Measurements from ENCODE around the gene RBM4. TPM values are rescaled to one million over a fixed set of nuclear protein-coding genes. Genes with fewer than 3 reads are reported as not detected.

RBM4 gene
- 123 and 130 TPM in 2 replicates for total RNA-seq

GRCh38 chr11:66638177-66639065 lies at the start of gene RBM4:
Gene RBM4 (plus strand): TSS chr11:66638703. CDS start chr11:66639712, 1,009 bp downstream.

GRCh38 chr11:66592457-66593302 lies 45.8 kb upstream of the RBM4 start, which contains the start of the genes CCDC87 and CCS:
Gene CCDC87 (minus strand): TSS chr11:66593063. CDS start chr11:66593015, 48 bp downstream.
Gene CCS (plus strand): TSS chr11:66593185. CDS start chr11:66593262, 77 bp downstream.

GRCh38 chr11:66616379-66617154 lies 21.9 kb upstream of the RBM4 start, which contains the start of gene RBM14:
Gene RBM14 (plus strand): TSS chr11:66616630. CDS start chr11:66616721, 91 bp downstream.

GRCh38 chr11:66677599-66678375 lies 39.3 kb downstream of the RBM4 start, which contains the start of gene RBM4B:
Gene RBM4B (minus strand): TSS chr11:66677887. CDS start chr11:66677079, 808 bp downstream.

Small RNA genes lying within 50 kb of the gene (small RNA-seq; reads per million reads assigned to genes)
- not detected for gene RNU4-39P

Other genes with a start within 250 kb of the RBM4 start
- gene NPAS4, start 217.7 kb upstream of the RBM4 start, total RNA-seq: not detected in 2 replicates
- gene MRPL11, start 199.9 kb upstream of the RBM4 start, total RNA-seq: 41.2 and 49.1 TPM in 2 replicates
- 3.6 and 3.9 TPM in 2 replicates for gene PELI3, start 171.8 kb upstream of the RBM4 start, total RNA-seq
- 56.0 and 73.5 TPM in 2 replicates for gene DPP3, start 158.3 kb upstream of the RBM4 start, total RNA-seq
- gene BBS1, start 128.1 kb upstream of the RBM4 start, total RNA-seq: 28.4 and 43.8 TPM in 2 replicates
- 18.4 and 24.2 TPM in 2 replicates for gene ZDHHC24, start 92.7 kb upstream of the RBM4 start, total RNA-seq
- gene ACTN3, start 91.8 kb upstream of the RBM4 start, total RNA-seq: 0.19 TPM in 1 of 2 replicates, not detected in the other
- 14.5 and 26.8 TPM in 2 replicates for gene CTSF, start 70.1 kb upstream of the RBM4 start, total RNA-seq
- gene CCDC87, start 45.6 kb upstream of the RBM4 start, total RNA-seq: 0.65 and 0.67 TPM in 2 replicates
- gene CCS, start 45.5 kb upstream of the RBM4 start, total RNA-seq: 25.7 and 34.0 TPM in 2 replicates
- 33.3 and 46.0 TPM in 2 replicates for gene RBM14, start 22.1 kb upstream of the RBM4 start, total RNA-seq
- gene RBM4B, start 39.2 kb downstream of the RBM4 start, total RNA-seq: 17.1 and 19.9 TPM in 2 replicates
- gene SPTBN2, start 90.5 kb downstream of the RBM4 start, total RNA-seq: 31.9 and 54.9 TPM in 2 replicates
- 20.3 and 22.9 TPM in 2 replicates for gene RCE1, start 204.7 kb downstream of the RBM4 start, total RNA-seq
- gene LRFN4, start 218.4 kb downstream of the RBM4 start, total RNA-seq: 33.6 and 34.3 TPM in 2 replicates